ENCODE results near the gene HNRNPA3.

The HNRNPA3 gene

GRCh38 chr2:177211169-177211568 is 1.4 kb upstream of the HNRNPA3 start:
- H3K79me2 ChIP-seq (ENCODE audit: insufficient read depth, low read length), result peaks cover 49% of the 10 kb centered on the region
- peak overlapping the region; percentile 8 for H2AFZ ChIP-seq (ENCODE audit: low read depth, low read length, severe bottlenecking)
- no peaks in the 10 kb centered on the region for H3K9me3 ChIP-seq (ENCODE audit: insufficient read depth, low read length)
- H3F3A ChIP-seq (ENCODE audit: insufficient read depth), result peaks cover 11% of the 10 kb centered on the region; the same call in 1 of the 2 replicates
- H3K36me3 ChIP-seq (ENCODE audit: low read length), result peaks cover 19% of the 10 kb centered on the region
- peak overlapping the region; percentile 73 for H3K27ac ChIP-seq (ENCODE audit: low read depth, low read length)
- H3K27me3 ChIP-seq (ENCODE audit: low read length), result no peaks in the 10 kb centered on the region
- peaks cover 22% of the 10 kb centered on the region for H4K20me1 ChIP-seq (ENCODE audit: low read depth, low read length)
- peak overlapping the region; percentile 78 for H3K9ac ChIP-seq (ENCODE audit: low read length)
- H3K9me2 ChIP-seq (replicated peaks; ENCODE audit: insufficient read depth, low read length), result no peaks in the 10 kb centered on the region
- peak overlapping the region; percentile 60 for H3K4me3 ChIP-seq (ENCODE audit: insufficient read depth, low read length, poor library complexity, severe bottlenecking)
- TF ChIP-seq EZH2phosphoT487 (conservative IDR thresholded peaks at IDR 0.05; ENCODE audit: low read length) (no peak), CTCF (IDR thresholded peaks at IDR 0.05; ENCODE audit: insufficient read depth, low read length, poor library complexity, severe bottlenecking) (no peak)
- peak overlapping the region; percentile 95 for H3K4me2 ChIP-seq (ENCODE audit: low read depth, low read length, poor library complexity, severe bottlenecking)

GRCh38 chr2:177211576-177212105 is 953 bp upstream of the HNRNPA3 start:
- Histone ChIP-seq H3K9ac (ENCODE audit: low read length) (peak overlapping the region; percentile 78), H4K20me1 (ENCODE audit: low read depth, low read length) (peaks cover 27% of the 10 kb centered on the region), H3K79me2 (ENCODE audit: insufficient read depth, low read length) (peaks cover 54% of the 10 kb centered on the region), H3K27ac (ENCODE audit: low read depth, low read length) (peak overlapping the region; percentile 73), H3K9me2 (replicated peaks; ENCODE audit: insufficient read depth, low read length) (no peaks in the 10 kb centered on the region), H3F3A (ENCODE audit: insufficient read depth) (peaks cover 15% of the 10 kb centered on the region; the same call in 1 of the 2 replicates), H3K9me3 (ENCODE audit: insufficient read depth, low read length) (no peaks in the 10 kb centered on the region), H3K27me3 (ENCODE audit: low read length) (no peaks in the 10 kb centered on the region), H3K36me3 (ENCODE audit: low read length) (peaks cover 24% of the 10 kb centered on the region), H2AFZ (ENCODE audit: low read depth, low read length, severe bottlenecking) (peak overlapping the region; percentile 8), H3K4me2 (ENCODE audit: low read depth, low read length, poor library complexity, severe bottlenecking) (peak overlapping the region; percentile 95), H3K4me3 (ENCODE audit: insufficient read depth, low read length, poor library complexity, severe bottlenecking) (peak overlapping the region; percentile 60)
- no peak for TF ChIP-seq EZH2phosphoT487 (conservative IDR thresholded peaks at IDR 0.05; ENCODE audit: low read length)

DNA sequence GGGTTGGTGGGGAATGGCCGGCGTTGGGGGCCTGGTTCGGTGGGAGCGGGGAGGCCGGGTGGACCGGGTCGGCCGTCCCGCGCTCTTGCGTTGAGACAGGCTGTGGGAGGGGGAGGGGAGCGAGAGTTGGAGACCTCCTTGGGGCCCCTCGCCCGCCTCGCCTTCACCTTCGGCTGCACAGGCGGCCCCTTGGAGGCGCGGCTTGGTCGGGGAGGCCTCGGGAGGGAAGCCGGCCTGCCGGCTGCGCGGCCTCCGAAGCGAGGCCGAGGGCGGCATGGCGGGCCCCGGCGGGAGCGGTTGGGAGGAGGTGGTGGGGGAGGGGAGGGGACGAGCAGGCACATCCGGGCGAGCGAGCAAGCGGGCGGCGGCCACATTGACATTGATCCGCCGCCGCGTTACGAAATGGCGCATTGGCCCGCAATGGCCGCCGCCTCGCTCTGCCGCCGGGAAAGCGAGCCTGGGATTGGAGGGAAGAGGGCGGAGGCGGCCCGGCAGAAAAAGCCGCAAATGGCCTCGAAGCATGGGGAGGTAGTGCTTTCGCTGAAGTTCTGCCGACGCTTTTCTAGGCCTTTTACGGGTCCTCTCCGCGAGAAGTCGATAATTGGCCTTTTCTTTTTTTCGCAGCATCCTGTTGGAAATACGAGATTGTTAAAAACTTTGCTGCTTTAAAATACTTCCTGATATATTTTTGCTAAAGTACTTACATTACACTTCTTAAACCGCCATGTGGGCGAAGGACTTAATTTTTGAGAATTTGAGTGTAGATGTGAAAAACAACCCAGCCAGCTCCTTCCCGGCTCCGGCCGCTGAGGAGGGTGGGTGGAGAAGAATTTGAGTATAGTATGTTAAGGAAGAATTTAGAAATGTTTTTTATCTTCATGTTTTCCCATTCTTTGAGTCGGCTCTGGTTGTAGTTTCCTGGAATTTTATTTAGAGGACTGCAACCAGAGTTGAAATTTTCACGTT is 580 bp downstream of the HNRNPA3 start:
- H2AFZ ChIP-seq (ENCODE audit: low read depth, low read length, severe bottlenecking), result no peak overlapping the region

More for the DNA sequence above, 580 bp downstream of the HNRNPA3 start:
- Histone ChIP-seq H3K4me3 (ENCODE audit: insufficient read depth, low read length, poor library complexity, severe bottlenecking) (peak overlapping the region; percentile 82), H3K4me2 (ENCODE audit: low read depth, low read length, poor library complexity, severe bottlenecking) (peak overlapping the region; percentile 94), H3K9me3 (ENCODE audit: insufficient read depth, low read length) (no peaks in the 10 kb centered on the region), H3K9me2 (replicated peaks; ENCODE audit: insufficient read depth, low read length) (no peaks in the 10 kb centered on the region), H3F3A (ENCODE audit: insufficient read depth) (peaks cover 28% of the 10 kb centered on the region), H3K27ac (ENCODE audit: low read depth, low read length) (peak overlapping the region; percentile 87), H3K9ac (ENCODE audit: low read length) (peak overlapping the region; percentile 90), H3K79me2 (ENCODE audit: insufficient read depth, low read length) (peaks cover 70% of the 10 kb centered on the region), H3K36me3 (ENCODE audit: low read length) (peaks cover 36% of the 10 kb centered on the region), H4K20me1 (ENCODE audit: low read depth, low read length) (peaks cover 35% of the 10 kb centered on the region), H3K27me3 (ENCODE audit: low read length) (no peaks in the 10 kb centered on the region)
- no peak for TF ChIP-seq EZH2phosphoT487 (conservative IDR thresholded peaks at IDR 0.05; ENCODE audit: low read length)
- TF ChIP-seq CTCF (IDR thresholded peaks at IDR 0.05; ENCODE audit: insufficient read depth, low read length, poor library complexity, severe bottlenecking), result no peak
